CD4-positive, alpha-beta T cell (primary cell): ENCODE results near the gene NEURL1. TPM values are rescaled to one million over a fixed set of nuclear protein-coding genes. Genes with fewer than 3 reads are reported as not detected.

ENCODE experiments used
- ATAC-seq: fragments of 200-7000 bp; cut with Tn5 transposase; one replicate; pipeline ENCODE4 v1.10.0; 2022; ENCODE audit warnings: mild to moderate bottlenecking; ENCODE audit not compliant: poor library complexity
- CTCF ChIA-PET: fragments of 350-600 bp; sonication (Branson Sonifier 250); formaldehyde crosslinking; loops from one replicate; lab custom pipeline; 2021; ENCODE audit warnings: antibody characterized with exemption, inconsistent platforms; lab: Charles Lee
- POLR2A ChIA-PET: fragments of 350-600 bp; sonication (Branson Sonifier 250); formaldehyde crosslinking; loops from one replicate; lab custom pipeline; 2021; ENCODE audit warnings: antibody characterized with exemption, inconsistent platforms; lab: Charles Lee
- DNase-seq, 14 experiments: peaks; one replicate each; pipeline ENCODE4 v3.0.0-alpha.2; 2013 to 2020; ENCODE audit warnings: mixed read lengths in 2 of 14
- H3K27ac ChIP-seq, 2 donors: one replicate each; pipeline versions ENCODE4 v1.5.1 to v1.7.0; 2013; ENCODE audit warnings: low read length in 2 of 2, low read depth in 1 of 2, mild to moderate bottlenecking in 1 of 2
- H3K27me3 ChIP-seq, 2 experiments: 1 replicate in 1 of 2; 2 replicates in 1 of 2; pipeline versions ENCODE4 v1.6.1 to v1.7.0; 2013; ENCODE audit warnings: low read length in 2 of 2, control low read depth in 1 of 2, mild to moderate bottlenecking in 1 of 2, moderate library complexity in 1 of 2; ENCODE audit not compliant: insufficient read depth in 2 of 2, control insufficient read depth in 1 of 2
- H3K36me3 ChIP-seq: one replicate; pipeline ENCODE4 v1.6.1; 2013; ENCODE audit warnings: low read length, control low read depth; ENCODE audit not compliant: insufficient read depth
- H3K4me1 ChIP-seq: one replicate; pipeline ENCODE4 v1.6.1; 2013; ENCODE audit warnings: low read length, control low read depth; ENCODE audit not compliant: insufficient read depth
- H3K4me3 ChIP-seq: one replicate; pipeline ENCODE4 v1.5.1; 2013; ENCODE audit warnings: mild to moderate bottlenecking, low read length, moderate library complexity
- H3K9me3 ChIP-seq, 2 experiments: 1 replicate in 1 of 2; 2 replicates in 1 of 2; pipeline versions ENCODE4 v1.6.1 to v1.7.0; 2013; ENCODE audit warnings: low read length in 2 of 2, mild to moderate bottlenecking in 2 of 2, control low read depth in 1 of 2, moderate library complexity in 1 of 2; ENCODE audit not compliant: control insufficient read depth in 1 of 2, insufficient read depth in 1 of 2
- H3K27ac Mint-ChIP-seq: one replicate; pipeline ENCODE4 v1.8.0; 2020; ENCODE audit warnings: mixed read lengths
- H3K27me3 Mint-ChIP-seq: one replicate; pipeline ENCODE4 v1.8.0; 2021; ENCODE audit warnings: mixed read lengths
- H3K36me3 Mint-ChIP-seq: one replicate; pipeline ENCODE4 v1.8.0; 2021; ENCODE audit warnings: low read depth, mixed read lengths
- H3K4me1 Mint-ChIP-seq: one replicate; pipeline ENCODE4 v1.8.0; 2021; ENCODE audit warnings: low read depth, mixed read lengths
- H3K4me3 Mint-ChIP-seq: one replicate; pipeline ENCODE4 v1.8.0; 2020; ENCODE audit warnings: mild to moderate bottlenecking, mixed read lengths
- H3K9me3 Mint-ChIP-seq: one replicate; pipeline ENCODE4 v1.8.0; 2020; ENCODE audit warnings: mixed read lengths
- CTCF ChIP-seq: fragments of 200-600 bp; IDR thresholded peaks from one replicate; pipeline ENCODE4 v1.8.0; 2022; ENCODE audit warnings: antibody characterized with exemption, mild to moderate bottlenecking
- intact Hi-C, 2 experiments: fragments of 100-400 bp; cut with DNase I in 1 of 2; cut with micrococcal nuclease in 1 of 2; formaldehyde crosslinking; loops; one replicate each; pipeline versions ENCODE4 v1.15.1 to v1.9.0; 2023 to 2025; cut with DNase I, micrococcal nuclease
- total RNA-seq, 174 experiments: library from RNA in 2 of 174; stranded (reverse) in 2 of 174; gene quantifications; one replicate each; pipeline ENCODE4 v1.2.3 and lab custom pipeline; 2021 to 2026

NEURL1 gene
- total RNA-seq, 2 experiments from 2014 or later, result 0.85 to 1.1 TPM

DNA sequence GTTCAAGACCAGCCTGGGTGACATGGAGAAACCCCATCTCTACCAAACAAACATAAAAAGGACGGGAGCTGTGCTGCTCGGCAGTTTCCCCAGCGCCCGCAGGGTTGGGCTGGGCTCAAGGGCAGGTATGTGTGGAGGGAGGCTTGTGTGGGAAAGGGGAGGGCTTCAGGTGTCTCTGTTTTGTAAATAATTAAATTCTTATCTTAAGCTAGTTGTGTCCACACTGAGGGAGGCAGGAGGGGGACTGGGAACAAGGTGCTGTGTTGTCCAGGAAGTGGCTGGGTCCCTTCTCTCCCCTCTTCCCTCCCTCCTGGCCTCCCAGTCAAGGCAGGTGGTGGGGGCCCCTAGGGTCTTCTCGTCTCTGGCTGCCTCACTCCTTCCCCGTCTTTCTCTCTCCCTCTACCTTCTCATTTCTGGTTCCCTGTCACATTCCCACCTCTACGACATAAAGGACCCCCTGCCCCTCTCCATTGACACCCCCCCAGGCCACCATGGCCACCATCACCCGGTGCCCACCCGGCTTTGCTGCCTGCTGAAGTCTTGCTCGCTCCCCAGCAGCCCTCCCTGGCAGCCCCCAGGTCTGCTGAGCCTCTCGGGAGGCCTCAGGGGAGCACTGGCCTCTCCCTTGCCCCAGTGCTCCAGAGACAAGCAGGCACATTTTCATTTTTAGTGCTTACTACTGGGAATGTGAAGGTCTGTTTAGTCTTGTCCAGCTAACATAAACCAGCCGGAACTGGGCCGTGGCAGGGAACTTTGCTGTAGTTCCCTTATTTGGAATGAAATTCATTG, 19.3 kb downstream of the NEURL1 start:
- H3K4me3 ChIP-seq, result no peak overlapping the region
- H3K36me3 Mint-ChIP-seq, result no peaks in the 10 kb centered on the region
- H3K27me3 Mint-ChIP-seq, result peaks cover 7% of the 10 kb centered on the region
- H3K27me3 ChIP-seq, result no peaks in the 10 kb centered on the region
- no peaks in the 10 kb centered on the region for H3K9me3 Mint-ChIP-seq
- no peak overlapping the region for H3K4me3 Mint-ChIP-seq
- H3K4me1 ChIP-seq, result no peaks in the 10 kb centered on the region
- DNase-seq (no peak), ATAC-seq (no peak)
- no peaks in the 10 kb centered on the region for H3K9me3 ChIP-seq
- no peak overlapping the region for H3K27ac Mint-ChIP-seq
- H3K36me3 ChIP-seq, result no peaks in the 10 kb centered on the region
- no peak for TF ChIP-seq CTCF
- peaks cover 5% of the 10 kb centered on the region for H3K4me1 Mint-ChIP-seq
- H3K27ac ChIP-seq, result no peak overlapping the region
- ChIA-PET CTCF (no interaction called here), POLR2A (no interaction called here)
- intact Hi-C loops, result no loop called here

DNA sequence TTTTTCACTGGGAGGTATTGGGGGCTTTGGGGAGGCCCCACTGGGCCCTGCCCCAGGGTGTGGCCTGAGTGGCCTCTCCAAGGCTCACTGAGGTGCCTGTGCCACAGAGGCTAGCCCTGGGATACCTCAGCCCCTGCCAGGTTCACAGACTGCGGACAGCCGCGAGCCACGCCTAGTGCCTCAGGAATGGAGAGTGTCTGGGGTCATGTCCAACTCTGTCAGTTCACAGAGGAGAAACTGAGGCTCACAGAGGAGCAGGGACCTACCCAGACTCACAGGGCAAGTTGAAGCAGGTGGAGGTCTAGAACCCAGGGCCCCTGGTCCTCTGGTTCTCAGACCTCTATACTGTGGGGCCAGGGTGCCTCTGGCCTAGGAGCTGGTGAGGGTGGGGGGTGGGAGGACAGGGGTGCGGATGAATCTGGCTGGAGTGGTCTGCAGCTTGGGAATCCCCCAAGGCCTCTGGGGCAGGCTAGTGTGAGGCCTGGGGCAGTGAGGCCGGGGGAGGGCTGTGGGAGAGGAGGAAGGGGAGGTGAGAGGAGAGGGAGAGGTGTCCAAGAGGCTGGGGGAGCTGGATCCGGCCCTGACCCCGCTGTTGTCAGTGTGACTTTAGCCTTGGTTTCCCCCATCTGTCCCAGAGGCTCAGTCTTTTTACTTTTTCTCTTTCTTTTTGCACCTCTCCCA, 20.0 kb downstream of the NEURL1 start:
- TF ChIP-seq CTCF, result no peak
- DNase-seq, result no peak
- Histone ChIP-seq H3K4me3 (no peak overlapping the region), H3K27ac (no peak overlapping the region), H3K27me3 (no peaks in the 10 kb centered on the region), H3K36me3 (no peaks in the 10 kb centered on the region), H3K9me3 (no peaks in the 10 kb centered on the region), H3K4me1 (no peaks in the 10 kb centered on the region)
- Mint-ChIP-seq H3K36me3 (no peaks in the 10 kb centered on the region), H3K4me1 (peaks cover 5% of the 10 kb centered on the region), H3K27me3 (peaks cover 7% of the 10 kb centered on the region), H3K27ac (no peak overlapping the region), H3K4me3 (no peak overlapping the region), H3K9me3 (no peaks in the 10 kb centered on the region)
- CTCF ChIA-PET, result no interaction called here
- POLR2A ChIA-PET, result no interaction called here
- intact Hi-C loops, result no loop called here
- ATAC-seq, result no peak

DNA sequence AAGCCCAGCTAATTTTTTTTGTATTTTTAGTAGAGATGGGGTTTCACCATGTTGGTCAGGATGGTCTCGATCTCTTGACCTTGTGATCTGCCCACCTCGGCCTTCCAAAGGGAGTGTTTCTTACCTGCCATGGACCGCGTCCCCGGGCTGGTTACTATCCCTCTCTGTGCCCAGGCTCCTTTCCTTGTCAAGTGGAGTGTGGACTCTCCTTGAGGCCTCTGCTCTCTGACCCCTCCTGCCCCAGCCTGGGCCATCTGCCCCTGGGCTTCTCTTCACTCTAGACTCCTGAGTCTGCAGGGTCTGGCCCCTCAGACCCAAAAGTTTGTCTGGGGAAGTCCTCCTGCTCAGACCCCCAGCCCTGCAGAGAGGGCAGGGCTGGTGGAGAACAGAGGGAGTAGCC, 20.7 kb downstream of the NEURL1 start:
- no peaks in the 10 kb centered on the region for H3K36me3 Mint-ChIP-seq
- TF ChIP-seq CTCF, result no peak
- intact Hi-C loops, result no loop called here
- H3K4me1 Mint-ChIP-seq, result peaks cover 5% of the 10 kb centered on the region
- no peaks in the 10 kb centered on the region for H3K9me3 Mint-ChIP-seq
- POLR2A ChIA-PET, result no interaction called here
- H3K27me3 Mint-ChIP-seq, result peaks cover 6% of the 10 kb centered on the region
- H3K27ac Mint-ChIP-seq, result no peak overlapping the region
- no peaks in the 10 kb centered on the region for H3K27me3 ChIP-seq
- no peaks in the 10 kb centered on the region for H3K4me1 ChIP-seq
- no peak overlapping the region for H3K4me3 Mint-ChIP-seq
- no peak overlapping the region for H3K4me3 ChIP-seq
- H3K27ac ChIP-seq, result no peak overlapping the region
- H3K9me3 ChIP-seq, result no peaks in the 10 kb centered on the region
- DNase-seq (no peak), ATAC-seq (no peak)
- H3K36me3 ChIP-seq, result no peaks in the 10 kb centered on the region
- CTCF ChIA-PET, result no interaction called here
